Suppressor macrophage treated with lipopolysaccharide for 4 hours (primary cell): ENCODE data around the gene GDNF.
A peak's percentile ranks its signal among the peaks of the same experiment; 100 is the strongest.
"Not testable (repeated sequence)": the region's sequence is repeated elsewhere in the genome, so short reads cannot be mapped to it uniquely, and the experiment has no call there.

Experiments
- DNase-seq: peaks from one replicate; pipeline ENCODE4 v3.0.0-alpha.2; 2020

GDNF gene, protein sequence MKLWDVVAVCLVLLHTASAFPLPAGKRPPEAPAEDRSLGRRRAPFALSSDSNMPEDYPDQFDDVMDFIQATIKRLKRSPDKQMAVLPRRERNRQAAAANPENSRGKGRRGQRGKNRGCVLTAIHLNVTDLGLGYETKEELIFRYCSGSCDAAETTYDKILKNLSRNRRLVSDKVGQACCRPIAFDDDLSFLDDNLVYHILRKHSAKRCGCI

DNA sequence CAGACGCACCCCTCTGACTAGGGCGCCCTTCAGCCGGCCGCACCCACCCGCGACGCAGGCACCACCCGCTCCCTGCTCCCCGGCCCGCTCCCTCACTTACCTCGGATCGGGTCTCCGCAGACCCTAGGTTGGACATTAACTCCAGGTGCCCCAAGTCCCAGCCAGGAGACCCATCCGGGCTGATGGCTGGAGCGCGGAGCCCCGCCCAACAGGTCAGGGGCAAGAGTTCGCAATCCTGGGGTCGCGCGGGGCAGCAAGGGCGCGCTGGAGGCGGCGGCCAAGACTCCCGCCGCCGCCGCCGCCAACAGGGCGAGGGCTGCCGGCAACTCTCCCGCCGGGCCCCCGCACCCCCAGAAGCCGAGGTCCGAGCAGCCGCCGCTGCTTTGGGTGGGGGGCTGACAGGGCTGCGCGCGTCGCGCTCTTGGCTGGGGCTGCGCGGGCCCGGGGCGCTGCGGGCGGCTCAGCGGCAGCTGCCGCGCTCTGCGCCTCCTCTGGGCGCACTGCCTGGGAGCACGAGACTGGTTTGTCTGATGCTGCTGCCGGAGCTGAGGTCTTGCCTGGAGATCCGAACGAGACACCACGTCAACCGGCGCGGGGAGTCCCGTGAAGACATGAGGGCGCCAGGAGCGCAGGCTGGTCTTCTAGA is at the start of gene GDNF:
TSS of gene GDNF (minus strand) at position 635 of the 646 bp plus-strand sequence. CDS start 5,245 bp downstream, outside the sequence.
- peak; percentile 3 for DNase-seq

DNA sequence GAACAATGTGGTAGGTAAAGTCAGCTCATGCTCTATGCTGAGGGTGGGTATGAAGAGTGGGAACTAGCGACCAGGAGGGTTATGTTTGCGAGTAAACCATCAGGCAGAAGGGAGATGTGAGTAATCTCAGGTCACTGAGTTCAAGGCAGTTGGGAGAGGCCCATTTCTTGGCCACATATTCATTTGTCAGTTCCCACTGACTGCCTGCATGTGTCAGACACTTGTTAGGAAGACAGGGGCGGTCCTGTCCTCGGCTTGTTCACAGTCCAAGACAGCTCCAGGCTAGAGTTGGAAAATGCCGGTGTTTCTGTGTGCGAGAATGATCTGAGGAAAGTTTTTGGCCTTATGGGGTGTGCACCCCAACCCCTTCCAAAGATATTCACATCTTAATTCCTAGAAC is 48.6 kb upstream of the GDNF start:
- no peak for DNase-seq

DNA sequence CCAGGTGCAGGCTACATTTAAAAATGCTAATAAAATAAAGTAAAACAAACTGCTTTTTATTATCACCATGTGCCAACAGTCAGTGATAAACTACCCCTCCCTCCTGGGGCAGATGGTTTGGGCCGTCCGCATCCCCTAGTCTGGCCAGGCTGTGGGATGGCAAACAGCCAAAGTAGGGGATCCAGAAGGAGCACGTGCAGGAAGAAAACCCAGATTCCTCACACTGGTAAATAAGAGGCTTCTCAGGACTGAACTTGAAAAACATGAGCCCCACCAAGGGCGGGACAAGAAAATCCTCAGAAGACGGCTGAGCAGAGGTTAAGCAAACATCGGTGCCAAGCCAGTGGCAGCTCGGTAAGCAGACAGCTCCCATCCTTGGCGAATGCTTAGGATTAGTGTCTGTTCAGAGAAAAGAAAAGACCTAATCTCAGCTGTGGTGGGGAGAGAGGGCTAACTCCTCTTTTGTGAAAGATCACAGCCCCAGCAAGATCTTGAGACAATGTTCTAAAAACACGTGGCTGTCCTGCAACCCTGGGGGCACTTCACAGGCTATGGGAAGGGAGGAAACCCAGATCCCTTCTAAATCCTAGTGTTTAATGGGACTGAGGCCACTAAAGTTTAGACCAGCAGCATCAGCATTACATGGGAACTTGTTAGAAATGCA is 46.5 kb upstream of the GDNF start:
- DNase-seq, result no peak

DNA sequence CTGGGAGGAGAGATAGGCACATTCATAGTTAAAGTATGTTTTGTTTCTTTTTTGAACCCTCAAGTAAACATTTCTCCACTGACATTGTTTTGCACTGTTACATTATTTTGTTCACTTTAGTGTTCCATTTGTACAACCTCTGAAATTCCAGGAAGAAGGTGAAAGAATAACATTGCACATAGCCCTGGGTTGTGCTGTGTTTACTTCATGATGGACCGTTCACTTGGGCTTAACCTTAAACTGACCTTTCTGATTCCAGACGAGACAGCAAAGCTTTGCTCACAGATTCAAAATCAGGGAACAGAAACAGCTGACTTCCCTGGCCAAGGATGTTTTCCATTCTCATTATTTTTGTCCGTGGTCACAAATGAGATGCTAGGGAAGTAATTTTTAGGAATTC is 42.8 kb upstream of the GDNF start:
- DNase-seq, result no peak

DNA sequence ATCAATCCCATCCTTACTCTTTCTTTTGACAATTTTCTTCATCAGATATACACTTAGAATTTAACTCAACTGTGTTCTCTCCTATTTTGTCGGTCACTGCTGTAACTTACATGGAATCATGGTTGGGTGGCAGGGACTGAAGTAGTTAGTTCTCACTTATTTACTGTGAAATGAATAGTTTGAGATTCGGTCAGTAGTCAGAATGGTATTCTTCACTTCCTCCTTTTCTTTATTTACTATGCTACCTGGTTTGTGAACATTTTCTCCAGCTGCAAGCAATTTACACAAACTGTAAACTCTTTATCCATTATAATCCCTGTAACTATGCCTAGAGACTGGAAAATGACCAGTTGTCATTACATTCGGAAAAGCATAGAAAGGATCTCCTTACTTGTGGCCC is 41.5 kb upstream of the GDNF start:
- DNase-seq, result no peak

DNA sequence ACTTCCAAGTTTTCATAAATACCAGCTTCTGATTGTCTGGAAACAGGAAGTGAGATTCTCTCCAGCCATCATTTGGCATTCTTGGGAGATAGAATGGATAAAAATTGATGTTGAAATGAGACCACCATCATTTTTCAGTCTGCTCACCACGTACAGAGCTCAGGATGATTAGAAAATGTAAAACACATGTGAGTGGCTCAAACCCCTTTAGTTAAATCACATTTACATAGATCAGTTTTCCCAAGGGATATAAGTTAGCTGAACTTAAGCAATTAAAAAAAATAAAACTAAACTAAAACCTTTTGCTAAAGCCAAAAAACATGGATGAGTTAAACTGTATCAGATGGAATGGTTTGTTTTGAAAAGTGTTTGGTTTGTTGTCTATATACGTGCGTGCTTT is 37.1 kb upstream of the GDNF start:
- DNase-seq, result no peak

DNA sequence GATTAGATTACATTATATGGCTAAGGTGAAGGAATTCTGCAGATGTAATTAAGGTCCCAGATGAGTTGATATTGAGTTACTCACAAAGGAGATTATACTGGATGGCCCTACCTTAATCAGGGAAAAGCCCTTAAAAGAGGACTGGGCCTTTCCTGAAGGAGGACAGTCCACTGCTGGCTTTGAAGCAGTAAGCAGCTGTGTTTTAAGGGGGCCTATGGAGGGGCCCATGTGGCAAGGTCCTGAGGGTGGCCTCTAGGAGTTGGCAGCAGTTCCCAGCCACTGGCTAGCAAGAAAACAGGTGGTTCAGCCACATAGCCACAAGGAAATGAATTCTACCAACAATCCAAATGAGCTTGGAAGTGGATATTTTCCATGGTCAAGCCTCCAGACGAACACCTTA is 36.4 kb upstream of the GDNF start:
- DNase-seq, result no peak

DNA sequence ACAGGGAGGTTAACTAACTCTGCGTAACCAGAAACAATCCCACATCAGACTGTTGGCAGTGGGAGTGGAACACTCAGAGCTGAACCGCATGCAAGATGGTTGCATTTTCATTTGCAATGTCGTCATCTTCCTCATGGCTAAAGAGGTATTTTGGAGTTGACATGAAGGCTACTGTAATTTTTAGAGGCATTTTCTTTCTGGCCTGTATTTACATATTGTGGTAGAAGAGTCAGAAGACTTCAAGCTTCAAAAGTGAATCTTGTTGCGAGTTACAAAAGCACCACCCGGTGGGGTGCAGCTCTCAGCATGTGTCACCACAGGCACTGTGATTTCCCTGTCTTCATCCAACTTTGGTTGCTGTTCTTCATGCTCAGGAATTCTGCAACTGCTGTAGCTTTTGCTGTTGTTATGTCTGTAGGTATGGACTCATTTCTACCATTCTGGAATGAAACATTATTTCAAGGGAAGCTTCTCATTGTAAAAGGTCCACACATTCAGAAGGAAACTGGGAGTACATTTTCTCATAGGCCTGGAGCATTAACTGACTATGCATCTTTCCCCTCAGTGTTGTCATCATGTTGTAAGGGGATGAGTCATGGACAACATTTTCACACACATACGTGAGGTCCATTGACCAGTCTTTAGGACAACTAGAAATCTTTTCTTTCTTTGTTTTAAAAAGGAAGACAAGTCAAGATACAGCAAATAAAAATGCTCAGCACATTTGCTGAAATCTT is 35.4 kb upstream of the GDNF start:
- DNase-seq, result peak; percentile 15

DNA sequence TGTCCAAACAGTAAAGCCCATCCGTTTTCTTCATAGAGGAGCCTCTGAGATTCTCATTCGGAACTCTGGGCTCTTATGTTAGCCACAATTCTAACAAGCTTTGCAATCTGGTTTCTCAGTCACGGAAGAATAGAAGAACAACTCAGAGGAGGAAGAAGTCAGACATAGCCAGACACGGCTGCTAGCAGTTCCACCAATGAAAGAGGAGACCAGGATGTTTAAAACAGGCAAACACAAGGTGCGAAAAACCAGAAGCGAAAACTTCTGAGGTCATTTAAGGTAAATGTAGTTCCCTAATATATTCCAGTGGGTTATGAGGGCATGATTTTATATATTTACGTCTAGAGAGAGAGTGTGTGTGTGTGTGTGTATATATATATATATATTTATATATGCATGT is 34.1 kb upstream of the GDNF start:
- DNase-seq, result no peak

DNA sequence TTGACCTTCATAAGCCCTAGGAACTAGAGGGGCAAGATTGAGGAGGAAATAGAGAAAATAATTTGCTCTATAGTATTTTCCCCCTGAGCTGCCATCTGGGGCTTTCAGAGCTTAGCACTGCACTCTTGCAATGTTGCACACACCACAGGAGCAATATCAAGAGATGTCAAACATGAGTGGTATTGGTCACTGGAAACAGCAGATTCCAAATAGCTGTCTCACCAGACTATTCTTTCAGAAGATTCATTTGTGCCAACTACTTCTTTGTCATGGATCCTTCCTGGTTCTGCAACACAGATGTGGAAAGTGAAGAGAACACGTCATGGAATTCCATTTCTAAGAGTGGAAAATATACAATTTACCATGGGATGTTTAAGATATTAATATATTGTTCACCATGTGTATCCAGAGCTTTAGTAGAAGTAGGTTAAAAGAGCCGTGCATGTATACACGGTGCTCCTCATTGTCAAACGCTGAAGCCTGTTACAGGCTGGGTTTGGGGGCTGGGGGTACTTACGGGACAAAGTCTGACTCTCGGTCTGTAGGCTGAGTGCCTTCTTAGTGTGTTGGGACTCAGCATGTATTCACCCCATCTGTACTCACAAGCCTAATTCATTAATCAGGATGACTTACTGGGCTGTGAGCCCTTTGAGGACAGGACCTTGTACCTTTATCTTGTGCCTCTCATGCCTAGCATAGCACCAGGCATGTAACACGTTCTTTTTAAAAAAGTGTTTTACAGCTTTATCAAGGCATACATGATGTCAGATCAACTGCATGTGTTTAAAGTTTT is 31.4 kb upstream of the GDNF start:
- DNase-seq, result no peak

DNA sequence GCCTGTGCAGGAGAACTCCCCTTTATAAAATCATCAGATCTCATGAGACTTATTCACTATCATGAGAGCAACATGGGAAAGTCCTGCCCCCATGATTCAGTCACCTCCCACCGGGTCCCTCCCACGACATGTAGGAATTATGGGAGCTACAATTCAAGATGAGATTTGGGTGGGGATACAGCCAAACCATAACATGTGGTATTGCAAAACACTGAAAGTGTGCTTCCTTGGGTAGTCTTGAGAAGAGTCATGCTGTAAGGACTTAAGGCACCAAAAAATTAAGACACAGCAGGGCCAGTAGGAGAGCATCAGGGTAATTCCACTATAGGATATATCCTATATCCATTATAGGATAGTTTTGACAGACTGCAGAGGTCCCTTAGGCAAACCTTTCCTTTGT is 29.4 kb upstream of the GDNF start:
- no peak for DNase-seq

DNA sequence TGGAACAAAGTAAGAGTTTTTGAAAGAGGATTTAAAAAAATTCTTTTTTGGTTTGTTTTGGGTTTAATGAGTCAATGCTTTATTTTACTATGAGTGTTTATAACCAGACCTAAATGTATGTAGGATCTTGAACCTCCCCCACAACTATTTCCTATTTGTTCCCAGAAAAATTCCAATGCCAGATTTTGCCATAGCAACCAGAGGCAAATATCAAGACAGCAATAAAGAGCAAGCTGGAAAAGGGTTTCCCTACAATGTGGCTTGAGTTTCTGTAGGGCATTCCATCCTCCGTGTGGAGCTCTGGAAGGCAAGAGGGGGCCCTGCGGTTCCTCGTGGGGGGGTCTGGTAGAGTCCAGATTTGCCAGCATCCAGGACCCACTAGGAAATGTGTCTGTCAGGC is 27.8 kb upstream of the GDNF start:
- no peak for DNase-seq

DNA sequence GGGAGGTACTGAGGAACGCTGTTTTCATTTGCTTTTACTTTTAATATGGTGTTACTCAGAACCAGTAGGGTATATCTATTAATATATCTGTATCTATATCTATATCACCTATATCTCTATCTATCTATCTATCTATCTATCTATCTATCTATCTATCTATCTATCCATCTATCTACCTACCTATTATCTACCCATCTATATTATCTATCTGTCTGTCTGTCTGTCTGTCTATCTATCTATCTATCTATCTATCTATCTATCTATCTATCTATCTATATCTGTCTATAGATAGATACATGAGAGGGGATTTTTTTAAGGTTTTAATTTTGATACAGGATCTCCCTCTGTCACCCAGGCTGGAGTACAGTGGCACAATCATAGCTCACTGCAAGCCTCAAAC is 23.1 kb upstream of the GDNF start:
- not testable (repeated sequence) for DNase-seq

DNA sequence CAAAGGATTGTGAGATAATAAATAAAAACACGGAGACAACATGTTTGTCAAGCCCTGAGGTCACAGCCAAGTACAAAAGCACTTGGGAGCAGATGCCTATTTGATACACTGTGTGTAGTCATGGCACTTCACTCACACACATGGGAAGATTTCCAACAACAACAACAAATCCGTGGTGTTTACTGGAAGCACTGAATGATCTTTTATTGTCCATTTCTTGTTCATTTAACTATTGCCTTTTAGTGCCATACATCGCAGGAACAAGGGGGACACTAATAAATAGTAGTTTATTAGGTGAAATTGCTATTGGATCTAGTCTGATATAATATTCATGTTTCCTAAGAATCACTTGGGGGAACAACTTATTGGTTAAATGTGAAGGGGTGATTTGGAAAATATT is 20.4 kb upstream of the GDNF start:
- no peak for DNase-seq

DNA sequence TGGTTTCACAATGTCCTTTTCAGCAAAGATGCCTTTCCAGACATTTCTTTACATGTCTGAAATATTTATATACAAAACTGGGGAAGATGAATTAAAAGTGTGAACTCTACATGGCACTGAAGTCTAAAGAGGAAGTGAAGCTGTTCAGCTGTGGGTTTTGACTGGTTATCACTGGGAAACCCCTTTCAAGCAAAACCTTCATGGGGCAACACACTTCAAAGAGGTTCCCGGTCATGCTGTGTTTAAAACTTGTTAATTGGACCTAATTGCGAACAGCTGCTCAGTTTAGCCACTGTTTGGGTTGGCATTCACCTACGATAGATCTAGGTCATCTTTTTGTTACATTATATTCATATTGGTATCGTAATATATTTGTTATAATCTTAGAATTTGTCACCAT is 20.0 kb upstream of the GDNF start:
- DNase-seq, result peak; percentile 22

DNA sequence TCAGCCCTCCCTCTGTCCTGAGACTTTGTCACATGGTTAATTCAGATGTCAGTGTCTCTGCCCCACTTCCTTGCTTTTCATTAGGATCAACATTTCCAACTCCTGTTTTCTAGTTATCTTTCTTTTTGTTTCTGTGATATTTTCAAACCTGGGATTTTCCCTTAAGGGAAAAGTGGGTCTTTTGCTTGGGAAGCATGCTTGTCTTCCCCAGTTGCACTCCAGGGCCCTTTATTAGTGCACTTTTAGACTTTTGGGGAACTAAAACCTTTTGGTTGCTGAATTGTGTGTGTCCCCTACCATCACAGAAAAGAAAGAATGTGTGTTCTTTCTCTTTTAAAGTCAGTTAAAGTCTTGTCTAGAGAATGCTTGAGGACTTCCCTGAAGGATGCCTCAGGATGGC is 18.4 kb upstream of the GDNF start:
- DNase-seq, result no peak

DNA sequence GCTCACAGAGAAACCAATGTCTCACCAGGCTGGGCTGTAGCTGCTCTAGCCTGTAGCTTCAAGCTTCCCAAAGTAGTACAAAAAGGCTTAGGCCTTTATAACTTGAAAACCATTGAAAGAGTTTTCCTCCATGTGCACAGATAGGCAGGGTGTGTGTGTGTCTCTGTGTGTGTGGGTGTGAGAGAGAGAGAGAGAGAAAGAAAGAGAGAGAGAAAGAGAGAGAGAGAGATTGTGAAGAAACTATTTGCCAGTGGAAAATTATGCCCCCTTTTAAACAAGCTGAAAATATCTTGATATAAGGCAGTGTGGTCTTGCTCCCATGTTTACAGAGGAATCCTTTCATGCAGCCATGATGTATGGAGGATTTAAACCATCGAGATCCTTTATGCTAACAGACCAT is 17.9 kb upstream of the GDNF start:
- DNase-seq, result no peak

DNA sequence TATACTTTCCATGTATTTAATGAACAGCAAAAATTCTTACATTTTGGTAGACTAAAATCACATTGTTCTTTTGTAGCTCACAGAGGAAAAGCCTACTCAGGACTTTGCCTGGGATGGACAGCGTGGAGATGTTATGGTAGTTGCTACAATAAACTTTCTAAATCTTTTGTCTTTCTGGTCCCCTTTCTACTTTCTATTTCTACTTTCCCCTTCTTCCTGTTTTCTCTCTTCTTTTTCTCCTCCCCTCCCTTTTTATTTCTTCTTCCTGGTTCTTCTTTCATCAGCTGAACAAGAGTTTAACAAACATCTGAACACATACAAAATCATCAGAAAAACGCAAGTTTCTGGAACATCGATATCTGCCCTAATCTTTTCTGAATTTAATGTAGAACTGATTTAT is 15.6 kb upstream of the GDNF start:
- DNase-seq, result no peak

DNA sequence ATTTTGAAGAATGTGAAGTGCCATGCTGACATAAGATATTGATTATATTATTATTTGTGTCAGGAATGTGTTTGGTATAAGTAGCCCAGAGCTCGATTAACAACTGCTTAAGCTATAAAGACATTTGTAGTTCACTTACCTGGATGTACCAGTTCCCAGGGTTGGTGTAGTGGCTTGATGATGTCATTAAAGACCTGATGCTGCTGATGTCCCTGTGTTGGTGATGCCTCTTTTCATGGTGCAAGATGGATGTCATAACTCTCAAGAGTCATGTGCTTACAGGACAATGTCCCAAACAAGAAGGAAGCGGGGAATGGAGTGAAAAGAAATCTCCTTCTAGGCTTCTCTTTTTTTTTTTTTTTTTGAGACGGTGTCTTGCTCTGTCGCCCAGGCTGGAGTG is 11.5 kb upstream of the GDNF start:
- no peak for DNase-seq

DNA sequence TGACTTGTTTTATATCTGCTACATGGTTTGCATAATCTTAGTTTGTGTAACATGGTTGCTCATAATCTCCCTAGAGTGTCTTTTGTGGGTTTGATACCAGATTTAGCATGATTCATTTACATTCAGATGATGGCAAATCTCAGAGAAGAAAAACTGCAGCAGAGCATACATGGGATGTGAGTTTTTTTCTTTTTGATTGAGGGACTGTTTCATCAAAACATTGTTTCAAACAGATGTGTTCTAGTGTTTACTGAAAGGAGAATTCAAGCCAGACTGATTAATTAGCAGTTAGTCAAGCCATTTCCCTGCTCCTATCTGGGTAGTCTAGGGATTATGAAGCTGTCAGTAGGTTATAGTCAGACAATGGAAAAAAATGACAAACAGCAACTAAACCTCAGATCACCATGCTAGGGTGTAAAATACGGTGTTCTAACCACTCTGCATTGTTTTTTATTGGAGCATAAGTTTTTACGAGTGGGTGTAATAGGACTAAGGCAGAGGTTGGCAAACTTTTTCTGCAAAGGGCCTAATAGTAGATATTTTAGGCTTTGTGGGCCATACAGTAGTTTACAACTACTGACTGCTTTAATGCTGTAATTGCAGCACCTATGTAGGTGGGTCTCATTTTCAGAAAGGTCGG is 10.5 kb upstream of the GDNF start:
- DNase-seq, result no peak

DNA sequence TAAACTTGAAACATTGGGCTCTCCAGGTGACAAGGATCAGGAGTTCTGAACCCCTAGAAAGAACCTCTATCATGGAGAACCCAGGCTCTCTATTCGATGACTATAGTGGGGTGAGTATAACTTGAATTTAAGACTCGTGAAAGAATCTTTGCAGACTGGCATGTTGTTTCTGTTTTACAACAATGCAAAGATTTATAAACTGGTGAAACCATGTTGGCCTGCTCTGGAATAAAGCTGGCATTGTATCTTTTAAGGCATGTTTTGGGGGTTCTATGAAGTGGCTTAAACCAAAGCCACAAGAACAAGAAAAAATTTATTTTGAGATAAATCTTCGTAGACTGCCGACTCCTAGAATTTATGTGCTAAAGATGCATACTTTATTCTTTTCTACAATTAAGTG is 9.8 kb upstream of the GDNF start:
- no peak for DNase-seq

DNA sequence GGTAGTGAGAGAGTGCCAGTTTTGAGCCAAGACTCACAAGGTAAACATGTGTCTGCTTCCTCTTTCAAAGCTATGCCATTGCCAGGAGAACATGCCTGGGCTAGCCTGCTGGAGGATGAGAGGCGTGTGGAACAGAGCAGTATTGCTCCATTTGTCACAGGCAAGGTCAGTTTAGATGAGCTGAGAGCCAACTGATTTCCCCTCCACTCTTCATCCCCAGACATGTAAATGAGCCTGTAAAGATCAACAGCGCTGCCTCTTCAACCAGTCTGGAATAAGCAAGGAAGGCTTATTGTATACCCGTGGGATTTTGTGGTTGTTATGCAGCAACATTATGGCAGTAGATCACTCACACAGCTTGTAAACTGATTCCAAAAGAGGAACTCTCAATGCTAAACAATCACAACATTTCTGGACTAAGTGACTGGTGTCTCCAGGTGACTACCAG is 8.2 kb upstream of the GDNF start:
- DNase-seq, result no peak
